ENCODE measurements around the gene THEM4. TPM values are rescaled to one million over a fixed set of nuclear protein-coding genes. Genes with fewer than 3 reads are reported as not detected.

Gene THEM4
- polyA plus RNA-seq, 3 donors, result 16.0 to 50.2 (median 40.5) TPM

Other genes starting within 250 kb of the THEM4 start
- under 1 TPM; 0.53 to 0.61 (median 0.58) TPM for gene CELF3, start 192.7 kb downstream of the THEM4 start, polyA plus RNA-seq (ENCODE audit: insufficient read length in 3 of 3)
- under 1 TPM in 1 of 3 donors, not detected in 2; 0.24 TPM for gene RIIAD1, start 188.0 kb downstream of the THEM4 start, polyA plus RNA-seq (ENCODE audit: insufficient read length in 3 of 3)
- 100 to 1,000 TPM; 116 to 122 (median 116) TPM for gene MRPL9, start 146.0 kb downstream of the THEM4 start, polyA plus RNA-seq (ENCODE audit: insufficient read length in 3 of 3)
- 10 to 100 TPM in 1 of 3 donors, 1 to 10 TPM in 2; 8.1 to 13.2 (median 8.4) TPM for gene TDRKH, start 119.0 kb downstream of the THEM4 start, polyA plus RNA-seq (ENCODE audit: insufficient read length in 3 of 3)
- gene LINGO4, start 104.1 kb downstream of the THEM4 start, polyA plus RNA-seq (ENCODE audit: insufficient read length in 3 of 3), result not detected
- 1 to 10 TPM in 1 of 3 donors, under 1 TPM in 2; 0.65 to 1.3 (median 0.94) TPM for gene RORC, start 77.7 kb downstream of the THEM4 start, polyA plus RNA-seq (ENCODE audit: insufficient read length in 3 of 3)
- gene C2CD4D, start 69.7 kb downstream of the THEM4 start, polyA plus RNA-seq (ENCODE audit: insufficient read length in 3 of 3), result under 1 TPM; 0.16 to 0.35 (median 0.23) TPM
- 1 to 10 TPM in 1 of 3 donors, under 1 TPM in 2; 0.46 to 1.2 (median 0.92) TPM for gene THEM5, start 55.8 kb downstream of the THEM4 start, polyA plus RNA-seq (ENCODE audit: insufficient read length in 3 of 3)
- gene S100A10, start 84.3 kb upstream of the THEM4 start, polyA plus RNA-seq (ENCODE audit: insufficient read length in 3 of 3), result 100 to 1,000 TPM; 181 to 241 (median 215) TPM
- 100 to 1,000 TPM; 202 to 295 (median 229) TPM for gene S100A11, start 127.5 kb upstream of the THEM4 start, polyA plus RNA-seq (ENCODE audit: insufficient read length in 3 of 3)
- not detected for gene TCHHL1, start 179.6 kb upstream of the THEM4 start, polyA plus RNA-seq (ENCODE audit: insufficient read length in 3 of 3)
- gene TCHH, start 205.9 kb upstream of the THEM4 start, polyA plus RNA-seq (ENCODE audit: insufficient read length in 3 of 3), result under 1 TPM; 0.03 to 0.06 (median 0.04) TPM
- gene RPTN, start 249.7 kb upstream of the THEM4 start, polyA plus RNA-seq (ENCODE audit: insufficient read length in 3 of 3), result not detected

Data from renal pelvis (tissue), 3 donors.